Fibroblast of skin of right quadriceps (primary cell): Measurements from ENCODE around the gene DCHS2.

Source experiments
- DNase-seq: peaks from one replicate; pipeline ENCODE4 v3.0.0-alpha.2; 2013

The DCHS2 gene

GRCh38 chr4:154450966-154451365, 40.6 kb downstream of the DCHS2 start:
- no peak for DNase-seq

DNA sequence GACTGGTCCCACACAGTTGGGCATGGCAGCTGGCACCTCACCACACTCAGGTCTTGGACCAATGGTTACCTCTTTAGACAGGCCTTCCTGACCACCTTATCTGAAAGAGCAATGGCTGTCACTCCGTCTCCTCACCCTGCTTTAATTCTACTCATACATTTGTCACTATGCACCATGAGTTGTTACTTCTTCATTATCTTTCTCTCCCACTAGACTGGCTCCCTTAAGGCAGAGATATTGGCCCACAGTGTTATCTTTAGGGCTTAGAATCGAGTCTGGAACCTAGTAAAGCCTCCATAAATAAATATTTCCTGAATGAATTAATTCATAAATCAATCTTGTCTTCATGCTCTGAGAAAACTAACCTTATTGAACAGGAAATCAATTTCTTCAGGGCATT, 46.6 kb downstream of the DCHS2 start:
- no peak for DNase-seq

DNA sequence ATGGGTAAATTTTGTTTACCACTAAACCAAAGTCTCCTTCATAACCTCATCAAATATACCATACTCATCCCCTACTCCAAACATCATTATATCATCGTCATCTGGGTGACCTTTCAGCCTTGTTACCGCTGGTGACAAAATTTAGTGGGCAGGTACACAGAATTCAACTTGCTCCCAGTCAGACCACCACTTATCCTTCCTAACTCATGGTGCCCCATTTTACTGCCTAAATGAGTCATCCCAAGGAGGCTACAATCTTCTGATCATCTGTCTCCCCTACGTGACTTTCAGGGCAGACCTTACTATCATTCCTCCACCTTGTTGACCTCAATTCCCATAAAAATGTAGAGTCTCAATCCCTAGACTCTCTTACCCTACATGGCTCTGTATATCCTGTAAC, 49.6 kb downstream of the DCHS2 start:
- no peak for DNase-seq

GRCh38 chr4:154441124-154441523, 50.5 kb downstream of the DCHS2 start:
- no peak for DNase-seq

GRCh38 chr4:154439224-154439623, 52.4 kb downstream of the DCHS2 start:
- no peak for DNase-seq

DNA sequence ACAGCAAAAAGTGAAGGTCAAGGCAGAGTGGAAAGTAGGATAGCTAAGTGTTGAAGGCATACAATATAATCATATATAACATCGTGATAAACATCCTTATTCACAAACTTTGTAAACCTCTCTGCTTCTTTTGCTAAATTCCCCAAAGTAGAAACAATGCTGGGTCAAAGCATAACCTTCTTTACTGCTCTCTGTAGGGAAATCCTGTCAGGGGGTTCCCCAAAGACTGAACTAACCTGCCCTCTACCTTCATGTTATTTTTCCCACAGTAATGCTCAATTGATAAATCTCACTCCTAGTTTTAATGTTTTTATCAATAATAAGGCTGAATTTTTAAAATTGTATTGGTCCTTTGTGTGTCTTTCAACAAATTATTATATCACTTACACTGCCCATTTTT, 55.7 kb downstream of the DCHS2 start:
- DNase-seq, result no peak

- DNase-seq, result no peak
These were observed 58.1 kb downstream of the DCHS2 start for GRCh38 chr4:154433543-154433942.

- no peak for DNase-seq
These were observed 62.4 kb downstream of the DCHS2 start for GRCh38 chr4:154429176-154429575.

DNA sequence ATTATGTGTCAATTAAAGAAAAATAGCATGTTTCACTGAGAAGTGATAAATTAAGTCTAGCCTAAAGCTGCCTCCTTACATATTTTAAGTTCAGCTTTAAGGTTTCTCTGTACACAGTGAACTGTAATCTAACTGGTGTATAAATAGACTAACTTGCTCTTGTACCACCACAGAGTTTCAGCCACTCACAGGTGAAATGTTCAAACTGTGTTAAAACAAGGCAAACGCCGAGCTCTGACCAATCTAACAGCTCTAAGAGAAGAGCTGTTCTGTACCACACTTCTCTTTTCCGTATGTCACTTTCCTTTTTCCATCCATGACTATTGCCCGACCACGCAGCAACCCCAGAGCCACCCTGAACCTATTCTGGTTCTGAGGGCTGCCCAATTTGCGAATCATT, 64.5 kb downstream of the DCHS2 start:
- no peak for DNase-seq

DNA sequence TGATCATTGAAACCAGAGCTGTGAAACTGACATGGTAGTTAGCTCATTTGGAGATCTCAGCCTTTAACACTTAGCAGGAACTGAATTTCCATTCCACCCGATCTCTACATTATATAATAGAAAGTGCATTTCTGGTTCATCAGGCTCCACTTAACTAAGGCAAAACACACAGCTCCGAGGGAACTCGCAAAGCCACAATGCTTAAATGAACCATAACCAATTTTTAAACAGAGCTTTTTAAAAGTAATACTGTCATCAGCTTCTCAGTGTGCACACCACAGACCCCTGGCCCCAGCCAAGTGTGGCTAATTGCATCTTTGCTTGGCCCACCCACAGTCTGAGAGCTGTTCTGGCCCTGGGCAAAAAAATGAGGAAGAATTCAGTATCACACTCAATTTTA, 66.1 kb downstream of the DCHS2 start:
- no peak for DNase-seq

DNA sequence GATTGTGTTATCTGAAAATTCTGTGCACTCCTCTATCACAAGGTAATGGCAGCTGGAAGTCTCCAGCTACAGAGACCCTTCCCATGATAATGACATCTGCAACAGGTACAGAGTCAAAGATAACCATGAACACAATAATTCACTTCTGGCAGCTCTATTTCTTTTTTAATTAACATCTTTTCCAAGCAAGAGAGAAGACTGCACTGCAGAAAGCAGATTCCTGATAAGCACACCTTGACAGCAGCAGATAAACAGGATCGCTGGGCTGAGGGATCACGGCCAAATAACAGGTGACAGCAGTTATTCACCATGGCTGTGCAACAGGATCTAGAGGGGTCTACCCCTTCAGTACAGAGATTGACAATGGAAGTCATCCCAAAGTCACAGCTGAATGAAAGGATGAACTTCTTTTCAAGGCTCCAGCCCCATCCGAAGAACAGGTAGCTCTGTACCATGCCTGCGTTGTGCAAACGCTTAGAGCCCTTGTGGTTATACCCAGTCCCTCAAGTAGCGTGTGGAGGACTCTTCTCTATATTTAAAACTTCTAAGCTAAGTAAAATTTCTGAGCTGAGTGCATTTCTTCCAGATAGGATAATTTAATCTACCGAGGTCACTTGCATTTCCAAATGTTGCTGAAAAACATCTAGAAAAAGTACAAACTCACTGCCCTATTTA, 66.7 kb downstream of the DCHS2 start:
- DNase-seq, result no peak

DNA sequence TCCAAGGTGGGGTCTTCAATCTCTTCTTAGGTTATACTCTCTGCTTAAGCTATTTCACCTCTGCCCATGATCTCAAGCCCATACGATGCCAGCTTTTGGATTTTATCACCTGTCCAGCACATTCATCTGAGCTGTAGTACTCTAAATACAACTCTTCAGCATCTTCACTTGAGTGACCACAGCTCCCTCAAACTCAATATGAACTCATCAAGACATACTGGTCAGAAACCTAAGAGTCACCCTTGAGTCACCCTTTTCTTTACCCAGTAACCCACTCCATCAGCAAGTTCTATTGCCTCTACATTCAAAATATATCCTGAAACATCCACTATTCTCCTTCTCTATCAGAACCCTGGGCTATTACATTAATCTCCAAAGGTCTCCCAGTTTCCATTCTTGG, 69.4 kb downstream of the DCHS2 start:
- DNase-seq, result no peak

DNA sequence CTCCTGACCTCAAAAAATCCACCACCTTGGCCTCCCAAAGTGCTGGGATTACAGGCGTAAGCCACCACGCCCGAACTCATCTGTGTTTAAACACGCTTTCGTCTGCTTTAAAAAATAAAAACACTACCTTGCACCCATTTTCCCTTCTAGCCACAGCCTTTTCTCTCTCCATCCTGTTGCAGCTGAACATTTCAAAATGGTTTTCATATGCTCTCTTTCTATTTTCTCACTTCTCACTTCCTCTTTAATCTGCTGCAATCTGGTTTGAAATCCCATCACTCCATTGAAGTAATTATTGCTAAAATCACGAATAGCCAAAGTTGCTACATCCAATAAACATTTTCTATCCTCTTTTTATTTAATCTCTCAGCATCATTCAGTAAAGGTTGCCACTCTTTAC, 70.0 kb downstream of the DCHS2 start:
- DNase-seq, result no peak

- DNase-seq, result no peak
These were observed 74.3 kb downstream of the DCHS2 start for GRCh38 chr4:154417373-154417673.

GRCh38 chr4:154416190-154416547, 75.4 kb downstream of the DCHS2 start:
- peak; percentile 7 for DNase-seq

- no peak for DNase-seq
These were observed 76.3 kb downstream of the DCHS2 start for GRCh38 chr4:154415313-154415712.

DNA sequence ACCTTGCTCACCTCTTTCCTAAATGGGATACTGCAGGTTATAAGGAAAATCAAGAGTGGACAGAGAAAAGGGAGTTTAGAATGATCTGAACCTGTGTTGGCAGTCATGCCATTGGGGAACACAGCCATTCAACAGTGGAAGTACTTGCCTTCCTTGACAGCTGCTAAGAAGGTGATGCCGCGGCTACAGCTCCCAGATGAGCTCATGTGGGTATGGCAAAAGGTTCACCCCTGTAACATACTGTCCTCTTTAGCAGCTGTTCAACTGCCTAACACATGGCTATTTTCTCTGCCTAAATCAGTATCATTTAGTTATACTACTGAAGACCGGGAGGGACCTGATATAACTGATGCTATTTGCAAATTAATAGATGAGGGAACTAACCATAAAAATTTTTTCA, 76.8 kb downstream of the DCHS2 start:
- no peak for DNase-seq

DNA sequence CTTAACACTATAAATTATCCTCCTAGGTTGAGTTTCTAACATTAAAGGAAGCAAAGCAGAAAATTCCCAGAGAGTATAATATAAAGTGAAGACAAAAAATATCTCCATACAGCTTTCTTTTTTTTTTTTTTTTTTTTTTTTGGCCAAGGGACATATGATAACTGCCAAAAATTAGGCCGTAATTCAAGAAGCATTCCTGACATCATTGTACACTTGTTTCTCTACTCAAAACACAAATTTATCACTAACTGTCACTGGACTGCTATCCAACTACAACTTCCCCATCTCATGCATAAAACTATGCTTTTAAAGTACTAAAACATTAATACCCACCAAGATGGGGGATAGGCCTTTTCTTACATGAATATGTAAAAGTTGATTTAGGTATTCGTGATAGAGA, 77.2 kb downstream of the DCHS2 start:
- no peak for DNase-seq

DNA sequence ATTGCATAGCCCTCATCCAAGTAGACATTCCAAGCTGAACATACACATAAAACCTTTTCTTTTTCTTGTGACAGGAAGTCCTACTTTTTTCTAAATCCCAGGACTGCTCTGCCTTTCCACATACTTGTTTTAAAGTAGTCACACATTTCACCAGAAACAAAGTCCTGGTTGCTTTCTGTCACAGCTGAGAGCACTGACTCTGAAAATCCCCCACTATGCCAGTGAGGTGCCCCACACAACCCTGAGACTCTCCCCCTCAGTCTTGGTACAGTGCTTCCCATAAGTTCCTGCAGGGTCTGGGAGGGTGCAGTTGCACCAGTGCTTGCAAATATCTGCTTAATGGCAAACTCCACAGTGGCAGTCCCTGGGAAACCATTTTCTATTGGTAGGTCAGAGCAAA, 84.2 kb downstream of the DCHS2 start:
- no peak for DNase-seq

- DNase-seq, result no peak
These were observed 85.4 kb downstream of the DCHS2 start for GRCh38 chr4:154406018-154406795.

GRCh38 chr4:154399259-154399974, 92.2 kb downstream of the DCHS2 start:
- peak; percentile 50 for DNase-seq

- no peak for DNase-seq
These were observed 101.3 kb downstream of the DCHS2 start for GRCh38 chr4:154390324-154390723.

GRCh38 chr4:154389148-154389547, 102.5 kb downstream of the DCHS2 start:
- DNase-seq, result no peak

DNA sequence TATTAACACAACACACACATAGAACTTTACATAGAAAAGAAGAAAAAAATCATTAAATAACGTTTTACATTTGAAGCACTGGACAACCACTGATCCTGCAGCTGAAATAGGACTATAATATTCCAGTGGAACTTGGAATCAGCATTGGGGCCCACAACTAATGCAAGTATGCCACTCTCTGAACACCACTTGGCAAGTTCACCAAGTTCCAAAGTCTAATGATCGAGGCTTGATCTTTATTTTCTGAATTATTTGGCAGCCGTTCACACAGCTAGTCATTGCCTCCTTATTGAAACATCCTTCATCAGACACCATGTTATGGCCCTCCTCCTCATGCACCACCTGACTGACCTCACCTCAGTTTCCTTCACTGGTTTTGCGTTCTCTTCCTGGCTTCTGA, 107.6 kb downstream of the DCHS2 start:
- DNase-seq, result no peak
